NCI-H82 treated with DMSO at 0.1 percent for 48 hours (cell line): ENCODE measurements around the gene ARHGAP28.

ENCODE experiments used
- DNase-seq: peaks from one replicate; lab custom pipeline; 2025; ENCODE audit not compliant: unreplicated experiment; lab: John Stamatoyannopoulos, UW

Gene ARHGAP28

DNA sequence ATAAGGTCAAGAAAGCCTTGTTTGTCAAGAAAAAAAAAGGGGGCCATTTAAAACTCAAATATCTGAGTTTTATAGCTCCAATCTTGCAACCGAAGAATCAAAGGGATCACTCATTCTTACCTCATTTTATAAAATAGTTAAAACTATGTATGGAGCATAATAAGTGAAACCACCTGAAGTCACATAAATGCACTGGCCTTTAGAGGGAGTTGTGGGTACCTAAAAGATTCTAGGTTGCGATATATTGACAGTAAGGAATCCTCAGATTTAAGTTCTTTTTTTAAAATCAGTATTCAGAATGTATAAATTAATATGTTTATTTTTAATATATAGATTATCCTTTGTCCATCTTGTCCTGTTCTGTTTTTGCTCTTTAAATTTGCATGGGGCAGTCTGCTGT, 3.4 kb downstream of the ARHGAP28 start:
- DNase-seq, result no peak

DNA sequence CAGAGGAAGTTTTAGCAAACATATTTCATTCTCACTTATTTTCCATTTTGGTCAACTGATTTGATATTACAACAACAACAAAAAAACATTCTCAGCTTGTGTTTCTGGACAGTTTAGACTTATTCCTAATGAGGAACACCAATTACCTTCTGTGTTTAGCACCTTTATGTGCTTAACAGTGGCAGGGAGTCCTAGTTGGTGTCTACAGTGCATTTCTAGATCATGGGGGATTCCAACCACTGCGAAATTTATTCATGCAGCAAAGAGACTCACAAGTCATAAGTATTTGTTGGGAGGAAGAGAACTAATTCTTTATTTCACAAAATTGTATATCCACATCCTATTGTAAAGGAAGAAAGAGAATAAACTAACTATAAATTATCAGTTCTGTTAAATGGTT, 4.2 kb downstream of the ARHGAP28 start:
- DNase-seq, result no peak

- DNase-seq, result no peak
Measured at GRCh38 chr18:6734726-6735430, 5.4 kb downstream of the ARHGAP28 start.

- no peak for DNase-seq
Measured at GRCh38 chr18:6737833-6738232, 8.3 kb downstream of the ARHGAP28 start.

GRCh38 chr18:6738622-6739021, 9.1 kb downstream of the ARHGAP28 start:
- no peak for DNase-seq

GRCh38 chr18:6741232-6741663, 11.7 kb downstream of the ARHGAP28 start:
- no peak for DNase-seq

DNA sequence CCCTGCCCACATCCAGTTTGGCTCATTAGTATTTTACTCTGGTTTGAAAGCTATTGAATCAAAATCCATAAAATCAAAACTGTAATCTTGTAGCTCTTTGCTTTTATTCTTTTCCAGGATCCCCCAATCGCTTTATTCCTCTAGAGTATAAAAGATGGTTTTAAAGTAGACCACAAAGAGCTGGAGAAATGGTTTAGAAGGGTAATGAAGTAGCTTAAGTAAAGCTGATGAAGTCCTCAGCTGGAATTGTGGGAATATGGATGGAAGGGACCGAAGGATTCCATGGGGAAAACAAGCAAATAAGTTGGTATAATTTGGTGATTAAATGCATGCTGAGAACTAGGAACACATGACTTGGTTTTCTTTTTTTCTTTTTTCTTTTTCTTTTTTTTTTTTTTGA, 12.3 kb downstream of the ARHGAP28 start:
- DNase-seq, result no peak

- no peak for DNase-seq
Measured at GRCh38 chr18:6743999-6744398, 14.5 kb downstream of the ARHGAP28 start.

GRCh38 chr18:6744816-6745455, 15.4 kb downstream of the ARHGAP28 start:
- DNase-seq, result no peak

GRCh38 chr18:6745504-6746031, 16.1 kb downstream of the ARHGAP28 start:
- DNase-seq, result no peak

- DNase-seq, result no peak
Measured at GRCh38 chr18:6746386-6746960, 17.0 kb downstream of the ARHGAP28 start.

DNA sequence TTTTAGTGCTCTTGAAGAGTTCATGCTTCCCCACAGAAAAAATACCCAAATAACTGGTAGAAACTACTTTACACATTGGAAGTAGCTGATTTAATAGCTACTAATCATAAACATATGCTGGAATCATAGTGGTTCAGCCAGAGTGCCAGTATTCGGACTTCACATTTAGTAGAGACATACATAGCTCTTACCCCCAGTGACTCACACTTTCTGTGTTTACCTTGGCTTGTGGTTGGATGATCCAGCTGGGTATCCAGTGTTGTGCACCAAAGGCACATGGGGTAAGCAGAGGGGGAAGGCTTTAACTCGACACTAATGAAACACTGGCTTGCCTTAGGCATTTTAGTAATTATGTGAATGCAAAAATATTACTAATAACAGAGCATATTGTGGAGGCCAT, 18.1 kb downstream of the ARHGAP28 start:
- no peak for DNase-seq

GRCh38 chr18:6748241-6748640, 18.7 kb downstream of the ARHGAP28 start:
- no peak for DNase-seq

DNA sequence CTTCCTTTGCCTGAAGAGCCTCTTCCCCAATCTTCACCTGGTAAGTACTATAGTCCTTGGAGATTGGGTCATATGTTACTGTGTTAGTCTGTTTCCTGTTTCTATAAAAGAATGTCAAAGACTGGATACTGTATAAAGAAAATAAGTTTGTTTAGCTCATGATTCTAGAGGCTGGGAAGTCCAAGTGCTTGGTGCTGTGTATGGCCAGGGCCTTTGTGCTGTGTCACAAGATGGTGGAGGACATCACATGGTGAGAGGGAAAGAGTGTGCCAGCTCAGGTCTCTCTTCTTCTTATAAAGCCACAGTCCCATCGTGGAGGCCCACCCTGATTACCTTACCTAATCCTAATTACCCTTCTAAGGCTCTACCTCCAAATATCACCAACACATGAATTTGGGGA, 20.9 kb downstream of the ARHGAP28 start:
- DNase-seq, result no peak

DNA sequence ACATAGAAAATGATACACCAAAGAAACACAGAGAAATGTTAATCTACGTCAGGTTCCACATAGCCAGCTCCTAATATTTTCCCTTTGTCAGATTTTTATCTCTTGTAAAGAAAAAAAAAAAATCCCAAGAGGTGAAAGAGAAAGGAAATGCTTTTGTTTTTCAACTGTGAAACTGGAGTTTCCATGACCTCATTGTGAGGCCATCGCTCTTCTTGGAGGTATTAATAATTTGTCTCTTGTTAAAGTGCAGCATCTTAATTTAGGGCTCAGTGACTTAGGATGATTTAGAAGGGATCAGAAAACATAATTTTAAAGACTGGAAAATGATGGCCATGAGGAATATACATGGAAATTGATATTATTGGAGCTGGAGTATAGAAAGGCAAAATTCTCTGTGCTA, 21.7 kb downstream of the ARHGAP28 start:
- DNase-seq, result no peak

DNA sequence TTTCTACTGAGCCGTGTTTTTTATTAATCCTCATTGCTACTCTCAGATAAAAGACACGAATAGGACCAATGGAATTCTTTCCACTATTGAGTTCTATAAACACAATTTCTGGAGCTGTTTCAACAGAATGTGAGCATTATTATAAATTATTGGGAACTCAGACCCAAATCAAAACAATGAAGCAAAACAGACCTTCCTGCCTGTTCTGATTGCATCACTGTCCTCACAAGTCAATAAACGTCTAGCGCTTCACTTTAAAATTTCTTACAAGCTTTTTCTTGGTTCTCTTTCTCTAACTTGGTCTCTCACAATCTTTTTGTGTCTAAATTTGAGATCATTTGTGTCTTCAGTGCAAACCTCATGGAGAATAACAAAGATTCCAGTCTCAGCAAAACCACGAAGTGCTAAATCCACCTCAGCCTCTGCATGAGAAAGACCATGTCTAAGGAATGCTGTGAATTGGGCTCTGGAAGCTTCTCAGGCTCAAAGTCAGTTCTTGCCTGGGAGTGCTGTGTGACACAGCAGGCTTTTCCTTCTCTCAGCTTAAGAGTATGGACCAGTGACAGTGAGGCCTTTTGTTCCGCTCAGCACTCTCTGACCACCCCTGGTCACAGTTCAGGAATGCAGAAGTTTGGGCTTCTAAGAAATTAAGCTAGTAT, 22.8 kb downstream of the ARHGAP28 start:
- no peak for DNase-seq

GRCh38 chr18:6755107-6755506, 25.6 kb downstream of the ARHGAP28 start:
- DNase-seq, result no peak

DNA sequence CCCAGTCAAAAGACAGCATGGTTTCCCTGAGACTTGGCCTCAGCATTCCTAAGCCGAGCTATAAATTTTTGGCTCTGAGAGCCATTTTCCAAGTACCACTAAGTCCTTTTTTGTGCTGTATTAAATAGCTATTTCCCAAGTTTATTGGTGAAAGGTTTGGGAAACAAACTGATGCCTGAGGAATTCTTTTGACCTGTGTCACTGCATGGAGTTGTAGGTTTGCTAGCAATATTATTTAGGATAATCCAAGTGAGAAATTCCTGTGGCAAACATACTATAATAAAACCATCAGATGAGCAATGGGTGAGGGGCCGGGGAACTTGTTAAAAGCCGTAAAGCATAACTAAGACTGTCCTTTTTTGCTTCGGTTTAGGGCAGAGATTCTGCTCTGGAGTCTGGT, 28.4 kb downstream of the ARHGAP28 start:
- no peak for DNase-seq

DNA sequence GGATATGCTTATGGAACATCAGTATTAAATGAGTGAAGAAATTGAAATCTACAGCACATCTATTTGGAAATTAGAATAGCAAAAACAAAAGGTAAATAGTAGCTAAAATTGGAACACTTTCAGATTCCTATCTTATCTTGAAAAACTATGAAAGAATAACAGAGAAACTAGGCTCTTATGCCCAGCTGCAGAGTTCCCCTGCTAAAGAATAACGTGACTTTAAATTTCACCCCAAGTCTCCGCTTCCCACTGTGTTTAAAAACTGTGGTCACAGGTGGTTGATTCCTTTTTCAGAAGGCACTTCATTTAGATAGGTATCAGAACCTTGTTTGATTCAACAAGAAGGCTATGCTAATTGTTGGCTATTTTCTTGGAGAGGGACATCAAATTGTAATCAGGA, 30.1 kb downstream of the ARHGAP28 start:
- DNase-seq, result no peak

- no peak for DNase-seq
Measured at GRCh38 chr18:6763524-6763923, 34.0 kb downstream of the ARHGAP28 start.

- no peak for DNase-seq
Measured at GRCh38 chr18:6764382-6764781, 34.9 kb downstream of the ARHGAP28 start.

- DNase-seq, result no peak
Measured at GRCh38 chr18:6773777-6774176, 44.3 kb downstream of the ARHGAP28 start.
